H1 (cell line): ENCODE measurements around the gene KLHL8.

Source experiments
- BACH1 ChIP-seq: IDR thresholded peaks from 2 replicates; pipeline ENCODE4 v1.6.1; 2012; ENCODE audit warnings: low read length, improper control_type of control experiment
- CHD1 ChIP-seq: IDR thresholded peaks from 2 replicates; pipeline ENCODE4 v1.6.1; 2012; ENCODE audit warnings: low read depth, low read length, improper control_type of control experiment
- CHD2 ChIP-seq: IDR thresholded peaks from 2 replicates; pipeline ENCODE4 v1.6.1; 2012; ENCODE audit warnings: low read length, improper control_type of control experiment
- CTCF ChIP-seq, 3 experiments: IDR thresholded peaks; 1 replicate in 2 of 3; 2 replicates in 1 of 3; pipeline versions ENCODE4 v1.5.1 to v1.6.1; 2011; ENCODE audit warnings: low read length in 3 of 3, mild to moderate bottlenecking in 3 of 3, inconsistent platforms in 2 of 3, low read depth in 1 of 3, moderate library complexity in 1 of 3; ENCODE audit not compliant: insufficient read depth in 1 of 3; ENCODE audit errors: control extremely low read depth in 1 of 3
- GABPA ChIP-seq: IDR thresholded peaks from 2 replicates; pipeline ENCODE4 v1.6.1; 2011; ENCODE audit warnings: mild to moderate bottlenecking, low read length, moderate library complexity, borderline replicate concordance; ENCODE audit not compliant: insufficient read depth
- NANOG ChIP-seq: IDR thresholded peaks from 2 replicates; pipeline ENCODE4 v1.6.1; 2011; ENCODE audit warnings: low read length, low read depth, mild to moderate bottlenecking, inconsistent platforms; ENCODE audit not compliant: insufficient read depth, poor library complexity, severe bottlenecking
- TF ChIP-seq, protein P1 (sequence below): IDR thresholded peaks from 2 replicates; pipeline ENCODE4 v1.6.1; 2012; ENCODE audit warnings: inconsistent platforms

GRCh38 chr4:87268411-87268810 is 48.0 kb upstream of the KLHL8 start:
- TF ChIP-seq, protein P1, sequence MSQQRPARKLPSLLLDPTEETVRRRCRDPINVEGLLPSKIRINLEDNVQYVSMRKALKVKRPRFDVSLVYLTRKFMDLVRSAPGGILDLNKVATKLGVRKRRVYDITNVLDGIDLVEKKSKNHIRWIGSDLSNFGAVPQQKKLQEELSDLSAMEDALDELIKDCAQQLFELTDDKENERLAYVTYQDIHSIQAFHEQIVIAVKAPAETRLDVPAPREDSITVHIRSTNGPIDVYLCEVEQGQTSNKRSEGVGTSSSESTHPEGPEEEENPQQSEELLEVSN: no peak
- TF ChIP-seq CHD2: no peak
- TF ChIP-seq CHD1: no peak
- no peak for TF ChIP-seq BACH1
- no peak for TF ChIP-seq GABPA
- TF ChIP-seq CTCF (IDR thresholded peaks at IDR 0.05; ENCODE audit: control extremely low read depth in 1 of 3, insufficient read depth in 1 of 3, low read depth in 1 of 3, low read length in 3 of 3): no peak
- no peak for TF ChIP-seq NANOG
